ENCODE data around the gene CAPZB.

Gene CAPZB

DNA sequence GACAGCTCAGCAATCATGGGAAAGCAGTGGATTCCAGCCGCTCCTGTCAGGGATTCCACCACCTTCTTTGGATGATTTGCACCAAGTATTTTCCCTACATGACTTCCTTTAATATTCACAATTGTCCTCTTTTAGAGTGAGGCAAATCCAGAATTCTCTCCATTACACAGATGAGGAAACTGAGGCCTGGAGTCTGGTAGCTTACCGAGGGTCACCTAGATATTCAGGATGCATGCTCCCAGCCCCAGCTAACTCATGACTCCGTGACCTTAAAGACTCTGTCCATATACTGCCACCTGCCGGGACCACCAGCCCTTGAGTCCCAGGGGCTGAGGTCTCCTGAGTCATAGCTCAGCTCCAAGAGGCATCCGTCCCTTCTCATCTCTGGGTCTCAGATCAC is 80.6 kb downstream of the CAPZB start:
- no peak for DNase-seq

DNA sequence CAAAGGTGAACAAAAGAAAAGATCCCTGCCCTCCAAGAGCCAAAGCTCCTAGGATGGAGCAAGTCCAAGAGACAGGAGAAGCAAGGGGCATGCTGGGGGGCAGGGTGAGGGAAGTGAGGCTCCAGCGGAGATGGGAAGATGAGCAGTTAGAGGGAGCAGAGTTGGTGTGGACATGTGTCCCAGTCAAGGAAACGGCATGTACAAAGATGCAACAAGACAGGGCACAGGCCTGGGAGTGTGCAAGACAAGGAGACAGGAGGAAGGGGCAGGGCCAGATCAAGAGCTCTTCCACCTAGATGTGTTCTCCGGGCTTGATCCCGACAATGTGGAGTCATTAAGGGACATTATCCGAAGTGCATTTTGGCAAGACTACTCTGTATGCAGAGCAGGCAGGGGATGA is 82.1 kb downstream of the CAPZB start:
- no peak for DNase-seq

DNA sequence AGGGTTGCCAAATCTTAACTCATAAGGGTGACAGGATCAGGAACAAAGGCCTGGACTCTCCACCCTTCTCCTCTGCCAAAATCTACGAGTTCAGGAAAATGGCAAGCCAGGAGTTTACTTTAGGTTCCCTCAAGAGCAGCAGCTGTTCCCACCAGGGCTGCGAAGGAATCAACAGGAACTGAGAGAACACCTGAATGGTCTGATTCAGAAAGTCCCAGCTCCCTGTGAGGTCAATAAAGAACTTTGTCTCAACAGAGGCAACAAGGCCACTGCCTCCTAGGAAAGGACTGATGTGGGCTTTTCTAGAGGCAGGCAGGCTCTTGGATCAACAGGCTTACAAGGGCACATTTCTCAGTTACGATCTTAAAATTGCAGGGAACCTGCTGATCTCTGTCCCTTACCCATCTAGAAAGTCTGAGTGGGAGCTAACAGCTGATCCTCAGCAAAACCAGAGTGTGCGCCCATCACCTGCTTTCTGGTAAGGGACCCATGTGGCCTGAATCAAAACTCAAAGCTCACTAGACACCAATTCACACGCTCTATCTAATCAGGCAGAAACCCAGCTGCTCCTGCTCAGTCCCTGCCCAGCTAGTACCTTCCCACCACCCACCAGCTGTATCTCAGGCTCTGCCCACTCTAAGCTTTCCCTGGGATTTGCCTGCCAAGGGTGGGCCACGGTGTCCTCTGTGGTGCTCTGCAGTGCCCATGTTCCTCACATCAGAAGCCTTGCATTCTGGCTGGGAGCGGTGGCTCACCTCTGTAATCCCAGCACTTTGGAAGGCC is 83.1 kb downstream of the CAPZB start:
- no peak for DNase-seq

DNA sequence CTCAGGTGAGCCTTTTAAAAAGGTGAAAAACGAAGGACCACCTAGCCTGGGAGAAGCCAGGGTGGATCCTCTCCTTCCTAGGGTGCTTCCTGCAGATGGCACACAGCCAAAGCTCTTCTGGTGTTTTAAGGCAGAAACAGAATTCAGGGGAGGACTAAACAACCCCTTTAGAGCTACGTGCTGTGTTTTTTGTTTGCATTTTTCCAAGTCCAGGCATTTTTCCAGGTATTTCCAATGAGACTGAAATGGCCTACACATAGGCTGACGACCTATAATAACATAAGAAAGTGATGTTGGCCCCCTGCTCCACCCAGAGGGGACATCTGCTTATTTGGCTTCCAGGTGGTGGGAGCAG is 83.8 kb downstream of the CAPZB start:
- peak; percentile 39 for DNase-seq

DNA sequence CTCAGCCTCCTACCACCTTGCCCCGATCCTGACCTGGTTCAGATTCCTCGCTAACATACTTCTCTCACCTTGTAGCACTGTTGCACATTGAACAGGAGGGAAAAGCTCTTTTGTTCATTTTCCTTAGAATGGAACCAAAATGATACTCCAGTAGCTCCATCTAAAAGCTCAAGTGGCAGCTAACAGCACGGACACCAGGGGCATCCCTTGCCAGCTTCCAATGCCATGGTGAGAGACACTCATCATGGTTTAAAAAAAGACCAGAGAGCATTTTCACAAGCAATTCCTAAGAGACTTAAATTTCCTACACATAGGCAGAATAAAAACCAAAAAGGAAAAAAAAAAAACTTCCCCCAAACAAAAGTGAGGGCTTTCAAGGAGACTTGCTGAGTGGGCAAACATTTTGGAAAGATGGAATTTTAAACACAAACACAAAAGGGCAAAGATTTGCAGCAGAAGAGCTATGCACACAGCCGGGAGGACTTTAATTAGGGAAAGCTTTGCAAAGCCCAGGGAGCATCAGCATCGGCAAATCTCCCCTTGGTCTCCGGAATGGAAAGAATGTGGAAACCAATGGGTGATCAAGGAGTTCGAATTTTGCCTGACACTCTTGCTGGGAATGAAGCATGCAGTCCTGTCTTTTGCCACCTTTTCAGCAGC is 84.3 kb downstream of the CAPZB start:
- no peak for DNase-seq

DNA sequence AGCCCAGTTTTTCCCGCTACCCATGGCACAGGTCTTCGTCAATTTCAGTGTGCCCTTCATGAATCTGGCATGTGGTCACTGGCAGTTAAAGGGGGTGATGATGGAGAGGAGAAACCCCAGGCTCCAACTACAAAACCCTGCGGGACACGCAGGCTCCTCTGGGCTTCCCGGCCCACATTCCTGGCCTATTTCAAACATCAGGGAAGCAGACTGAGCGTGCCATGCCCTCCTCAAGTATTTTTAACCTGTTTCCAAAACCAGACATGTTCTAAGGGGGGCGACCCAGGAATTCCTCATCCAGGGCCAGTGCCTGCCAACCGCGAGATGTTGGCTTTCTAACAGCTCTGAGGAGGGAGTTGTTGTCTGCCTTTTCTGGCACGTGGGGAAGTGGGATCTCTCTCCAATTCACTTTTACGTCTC is 85.1 kb downstream of the CAPZB start:
- no peak for DNase-seq

DNA sequence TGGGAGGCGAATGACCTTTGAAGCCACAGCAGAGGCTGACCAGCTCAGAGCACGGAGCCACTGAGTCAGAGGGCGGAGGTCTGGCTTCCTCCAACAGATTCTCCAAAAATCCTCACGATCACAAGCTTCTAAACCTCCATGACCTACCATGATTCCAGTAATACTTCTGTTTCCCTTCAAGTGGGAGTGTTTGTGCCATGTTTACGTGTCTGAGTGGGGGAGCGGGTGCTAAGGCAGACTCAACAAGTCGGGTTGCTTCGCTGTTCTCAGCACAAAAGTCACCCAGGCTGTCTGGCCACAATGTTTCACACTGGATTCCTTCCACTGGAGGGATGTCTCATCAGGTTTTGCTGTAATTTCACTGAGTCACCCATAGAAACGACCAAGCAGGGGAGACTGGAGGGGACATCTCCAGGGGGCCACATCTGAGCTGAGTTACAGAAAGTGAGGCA is 87.0 kb downstream of the CAPZB start:
- no peak for DNase-seq

DNA sequence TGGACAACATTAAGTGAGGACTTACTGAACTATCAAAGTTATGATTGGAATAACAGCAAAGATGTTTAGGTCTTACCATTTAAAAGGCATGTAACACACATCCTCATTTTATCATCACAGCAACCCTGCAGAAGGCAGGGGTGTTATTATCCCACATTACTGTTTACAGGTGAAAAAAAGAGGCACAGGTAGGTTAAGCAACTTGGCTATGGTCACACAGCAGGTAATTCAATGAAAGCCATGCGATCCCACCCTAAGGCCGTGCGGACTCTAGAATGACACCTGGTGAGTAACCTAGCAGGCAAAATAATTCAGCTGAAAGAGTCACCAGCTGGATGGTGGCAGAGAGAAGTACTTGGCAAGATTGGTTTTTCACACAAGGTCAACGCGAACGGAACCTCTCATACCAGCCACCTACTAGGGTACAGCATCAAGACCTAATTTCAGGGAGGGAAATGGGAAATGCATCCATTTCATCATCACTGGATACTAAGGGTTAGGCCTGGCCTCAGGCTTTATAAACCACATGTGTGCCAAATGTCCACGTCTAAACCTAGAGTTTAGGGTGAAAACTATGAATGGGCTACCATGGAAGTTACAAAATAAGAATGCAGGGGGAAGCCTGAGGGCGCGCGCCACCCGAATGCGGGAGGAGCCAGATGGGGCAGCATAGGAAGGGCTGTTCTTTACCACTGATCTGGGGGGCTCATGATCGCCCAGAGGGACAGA is 88.0 kb downstream of the CAPZB start:
- DNase-seq, result no peak

DNA sequence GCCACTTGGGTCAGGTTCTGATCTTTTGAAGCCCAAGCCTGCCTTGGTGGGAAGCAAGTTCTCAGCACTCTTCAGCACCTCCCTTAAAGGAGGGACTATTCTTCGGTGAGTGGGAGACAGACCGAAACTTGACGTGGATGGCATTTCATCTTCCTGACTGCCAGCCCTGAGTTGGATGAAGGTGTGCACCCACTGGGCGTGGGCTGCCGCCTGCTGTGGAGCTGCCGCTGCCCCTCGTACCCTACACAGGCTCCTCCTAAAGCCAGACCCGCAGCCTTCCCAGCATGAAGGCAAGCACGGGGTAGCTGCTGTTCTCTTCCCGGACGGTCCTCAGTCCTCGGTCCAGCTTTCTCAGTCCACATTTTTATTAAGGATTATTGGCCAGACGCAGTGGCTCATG is 89.1 kb downstream of the CAPZB start:
- no peak for DNase-seq

DNA sequence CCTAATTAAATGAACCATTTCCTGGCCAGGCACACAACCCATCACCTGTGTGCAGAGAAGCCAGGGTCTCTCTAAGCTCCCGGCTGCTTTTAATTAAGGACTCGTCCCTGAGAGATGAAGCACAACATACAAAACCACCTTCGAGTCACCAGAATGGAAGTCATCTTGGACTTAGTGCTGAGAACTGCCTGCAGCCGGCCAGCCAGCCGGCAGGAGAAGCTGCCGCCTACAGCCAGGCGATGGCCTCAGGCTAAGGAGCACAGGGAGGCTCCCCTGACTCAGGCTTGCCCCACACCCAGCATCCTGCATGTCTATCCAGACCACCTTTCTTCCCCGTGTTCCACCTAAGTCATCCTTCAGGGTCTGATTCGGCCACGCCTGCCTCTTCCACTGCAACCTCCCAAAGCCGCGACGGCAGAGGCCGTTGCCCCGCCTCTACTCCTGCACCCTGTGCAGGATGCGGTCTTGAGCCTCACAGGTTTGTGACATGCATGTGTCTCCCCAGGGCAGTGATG is 89.6 kb downstream of the CAPZB start:
- no peak for DNase-seq

DNA sequence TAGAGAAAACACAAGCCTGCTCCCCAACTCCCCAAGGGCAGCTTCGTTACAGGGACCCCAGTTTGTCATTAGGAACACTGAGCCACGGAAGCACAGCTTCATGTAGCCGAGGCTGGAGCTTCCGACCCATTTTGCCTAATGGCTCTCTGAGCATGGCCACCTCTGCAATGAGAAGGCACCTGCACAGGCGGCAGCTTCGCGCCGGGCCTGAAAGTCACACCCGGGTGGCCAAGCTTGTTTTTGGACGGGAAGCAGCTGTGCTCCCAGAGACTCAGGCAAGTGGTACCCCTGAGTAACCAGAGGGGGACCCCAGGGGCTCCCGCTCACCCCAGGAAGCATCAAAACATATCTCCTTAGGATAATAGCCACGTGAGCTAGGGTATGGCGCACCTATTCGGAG is 92.3 kb downstream of the CAPZB start:
- no peak for DNase-seq

DNA sequence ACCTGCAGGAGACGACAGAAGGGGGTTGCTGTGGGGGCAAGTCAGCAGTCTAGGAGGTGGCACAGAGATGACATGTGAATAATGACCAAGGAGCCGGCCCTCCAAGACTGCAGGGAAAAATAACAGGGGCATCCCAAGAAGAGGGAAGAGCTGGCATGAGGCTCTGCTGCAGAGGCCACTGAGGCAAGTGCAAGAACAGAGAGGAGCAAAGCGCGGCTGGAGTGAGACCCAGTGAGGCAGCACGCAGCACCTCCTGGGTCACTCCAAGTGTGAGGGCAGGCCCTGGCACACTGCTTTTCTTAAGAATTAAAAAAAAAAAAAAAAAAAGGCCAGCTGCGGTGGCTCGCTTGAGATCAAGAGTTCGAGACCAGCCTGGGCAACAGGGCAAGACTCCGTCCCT is 93.1 kb downstream of the CAPZB start:
- no peak for DNase-seq

DNA sequence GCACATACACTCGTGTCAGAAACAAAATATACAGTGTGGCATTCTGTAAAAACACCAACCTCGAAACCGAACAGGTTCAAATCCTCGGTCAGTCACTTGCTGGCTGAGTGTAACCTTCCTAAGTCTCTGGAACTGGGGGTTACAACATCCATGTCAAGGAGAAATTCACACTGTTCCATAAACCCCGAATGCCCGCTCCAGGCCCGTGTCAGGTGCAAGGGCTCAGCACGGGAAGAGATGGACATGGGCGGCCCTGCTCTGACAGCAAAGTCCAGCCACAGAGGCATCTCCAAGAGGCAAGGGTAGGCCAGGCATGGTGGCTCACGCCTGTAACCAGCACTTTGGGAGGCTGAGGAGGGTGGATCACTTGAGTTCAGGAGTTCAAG is 93.8 kb downstream of the CAPZB start:
- no peak for DNase-seq

DNA sequence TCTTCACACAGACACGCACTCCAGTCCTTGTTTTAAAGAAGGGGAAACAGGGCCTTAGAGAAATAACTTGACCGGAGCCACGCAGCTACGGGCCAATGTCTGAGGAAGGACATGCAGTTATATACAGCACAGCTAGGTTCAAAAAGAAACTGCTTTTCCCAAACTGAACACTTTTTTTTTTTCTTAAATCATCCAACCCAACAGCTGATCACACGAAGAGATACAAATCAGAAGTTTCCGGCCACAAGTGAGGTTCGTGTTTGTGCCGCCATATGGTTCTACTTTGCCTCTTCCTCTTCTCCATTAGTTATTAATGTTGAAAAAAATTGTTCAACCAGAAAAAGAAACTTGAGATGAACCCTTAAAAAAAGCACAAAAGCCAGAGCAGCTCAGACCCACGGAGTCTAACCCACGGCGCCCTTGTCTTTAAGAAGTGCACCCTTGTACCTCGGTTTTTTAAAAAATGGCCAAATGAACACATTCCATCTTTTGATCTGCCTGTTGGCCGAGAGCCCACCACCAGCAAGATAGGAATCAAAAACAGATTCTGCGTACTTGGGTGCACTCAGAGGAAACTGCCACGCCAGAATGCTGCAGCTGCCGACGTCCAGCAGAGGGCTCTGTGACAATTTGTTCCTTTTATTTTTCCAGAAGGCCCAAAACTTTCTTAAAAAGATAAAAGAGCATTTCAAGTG is 94.3 kb downstream of the CAPZB start:
- peak; percentile 9 for DNase-seq

DNA sequence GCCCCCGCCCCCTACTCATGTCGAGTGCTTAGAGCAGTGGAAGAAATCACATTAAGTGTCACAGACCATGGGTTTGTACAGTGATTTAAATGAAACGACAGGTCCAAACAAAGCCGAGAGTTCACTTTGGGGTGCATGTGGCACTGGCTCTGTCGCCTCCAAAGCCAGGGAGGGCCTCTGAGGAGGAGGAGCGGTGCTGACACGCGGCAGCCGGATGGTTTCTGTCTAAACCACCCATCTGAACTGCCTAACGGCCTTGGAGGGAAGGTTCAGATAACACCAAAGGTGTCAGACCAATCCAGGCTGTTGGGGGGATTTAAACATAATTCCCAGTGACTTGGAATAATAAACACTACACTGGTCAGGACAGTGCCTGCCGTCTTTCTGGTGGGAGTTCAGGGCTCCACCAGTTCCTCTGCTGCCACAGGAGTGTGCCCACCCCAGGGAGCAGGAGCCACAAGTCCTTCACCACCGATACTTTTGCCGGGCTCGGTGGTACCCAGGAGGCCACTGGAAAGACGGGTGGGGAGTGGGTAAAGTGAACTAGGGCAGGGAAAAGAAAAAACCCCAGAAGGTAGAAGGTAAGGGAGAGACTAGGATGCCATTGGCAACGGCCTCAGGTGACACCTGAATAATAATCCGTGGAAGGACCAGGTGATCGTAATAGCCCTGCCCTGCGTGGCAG is 95.0 kb downstream of the CAPZB start:
- DNase-seq, result no peak

DNA sequence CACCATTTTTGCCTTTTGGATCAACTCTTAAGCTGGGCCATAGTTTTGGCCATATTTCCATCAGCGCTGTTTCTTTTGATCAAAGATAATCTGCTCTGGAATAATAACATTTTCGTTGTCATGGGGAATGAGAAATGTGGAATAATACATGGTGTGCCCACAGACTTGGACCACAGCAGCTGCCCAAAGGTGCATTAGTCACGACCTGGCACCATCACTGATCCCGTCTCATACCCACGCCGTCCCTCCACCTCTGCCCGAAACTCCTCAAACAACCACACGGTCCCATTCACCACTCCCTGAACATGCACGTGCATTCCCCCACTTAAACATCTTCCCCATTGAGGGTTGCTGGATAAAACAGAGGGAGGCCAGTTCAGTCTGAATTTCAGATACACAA is 96.4 kb downstream of the CAPZB start:
- DNase-seq, result no peak

DNA sequence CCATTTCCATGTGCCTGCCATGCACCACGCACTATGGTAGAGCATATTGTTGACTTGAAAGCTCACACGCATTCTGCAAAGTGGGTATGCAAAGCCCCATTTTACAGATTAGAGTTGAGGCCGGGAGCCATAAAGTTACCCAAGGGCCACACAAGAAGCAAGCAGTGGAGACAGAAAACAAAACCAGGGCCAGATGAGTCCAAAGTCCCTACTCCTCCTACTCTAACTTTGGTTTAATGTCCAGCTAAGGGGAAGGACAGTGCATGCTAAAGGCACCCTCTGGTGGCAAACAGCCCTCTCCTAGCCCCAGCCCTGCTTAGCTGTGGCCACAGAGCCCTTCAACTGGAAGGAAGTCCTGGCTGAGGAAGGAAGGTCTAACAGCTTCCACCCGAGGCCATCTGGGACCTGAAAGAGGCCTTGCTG is 98.3 kb downstream of the CAPZB start:
- DNase-seq, result no peak

DNA sequence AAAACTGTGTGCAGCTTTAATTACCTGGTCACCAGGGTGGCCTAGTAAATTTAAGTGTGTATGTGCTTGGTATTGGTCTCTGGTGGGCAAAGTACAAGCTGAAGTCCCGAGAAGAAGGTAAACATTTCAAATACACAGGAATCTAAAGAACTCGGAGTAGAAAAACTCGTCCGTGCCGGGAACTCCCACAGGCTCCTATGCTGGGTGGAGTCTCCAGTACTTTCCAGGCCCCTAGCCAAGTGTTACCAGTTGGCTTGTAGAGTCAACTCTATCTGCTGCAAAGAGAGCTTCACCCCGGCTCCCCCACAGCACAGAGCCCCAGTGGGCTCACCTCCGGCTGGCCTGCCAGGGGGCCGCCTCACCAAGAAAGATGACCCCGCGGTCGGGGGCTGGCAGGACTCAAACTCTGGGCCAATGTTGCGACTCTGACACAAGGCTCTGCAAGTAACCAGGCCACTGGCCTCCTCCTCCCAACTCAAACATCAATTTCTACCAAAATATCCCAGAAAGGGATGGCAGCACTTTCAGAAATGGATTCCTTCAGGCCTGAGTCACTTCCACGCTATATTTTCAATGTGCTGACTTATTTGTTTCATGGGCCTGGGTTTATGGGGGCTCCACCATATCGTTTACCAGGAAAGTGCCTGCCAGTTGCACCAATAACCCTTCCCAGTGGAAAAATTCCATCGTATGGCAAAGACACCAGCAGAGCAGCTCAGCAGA is 99.3 kb downstream of the CAPZB start:
- no peak for DNase-seq

DNA sequence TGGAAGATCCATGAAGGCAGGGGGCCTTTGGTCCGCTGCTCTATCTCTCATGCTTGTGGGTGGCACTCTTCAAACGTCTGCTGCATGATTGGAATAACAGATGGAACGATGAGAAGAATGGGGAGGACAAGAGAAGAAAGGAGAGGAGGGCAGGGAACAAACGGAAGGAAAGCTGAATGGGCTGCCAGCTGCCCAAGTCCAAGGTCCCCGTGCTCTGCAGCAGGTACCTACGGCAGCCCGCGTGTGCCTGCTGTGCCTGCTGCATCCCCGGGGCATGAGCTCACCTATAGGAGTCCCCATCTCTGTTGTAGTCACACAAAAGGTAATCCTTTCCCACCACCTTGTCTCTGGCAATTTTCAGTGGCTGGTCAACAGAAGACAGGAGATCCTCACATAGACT is 100.1 kb downstream of the CAPZB start:
- no peak for DNase-seq

DNA sequence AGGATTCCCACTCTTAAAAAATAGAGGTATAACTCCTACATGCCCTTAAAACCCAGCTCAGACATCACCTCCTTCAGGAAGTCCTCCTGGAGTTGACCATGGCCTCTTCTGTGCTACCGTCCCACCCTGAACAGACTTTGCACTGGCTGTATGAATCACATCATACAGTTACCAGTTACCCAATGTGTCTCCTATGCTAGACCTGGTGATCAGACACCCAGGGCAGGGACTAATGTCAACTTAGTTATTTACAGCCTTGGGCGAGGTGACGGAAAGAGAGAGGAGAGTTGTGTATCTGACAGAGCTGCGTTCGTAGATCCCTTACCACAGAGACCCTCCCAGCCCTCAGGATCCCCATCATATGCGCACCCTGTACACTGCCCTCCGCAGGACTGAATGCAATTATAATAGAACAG is 100.6 kb downstream of the CAPZB start:
- no peak for DNase-seq

DNA sequence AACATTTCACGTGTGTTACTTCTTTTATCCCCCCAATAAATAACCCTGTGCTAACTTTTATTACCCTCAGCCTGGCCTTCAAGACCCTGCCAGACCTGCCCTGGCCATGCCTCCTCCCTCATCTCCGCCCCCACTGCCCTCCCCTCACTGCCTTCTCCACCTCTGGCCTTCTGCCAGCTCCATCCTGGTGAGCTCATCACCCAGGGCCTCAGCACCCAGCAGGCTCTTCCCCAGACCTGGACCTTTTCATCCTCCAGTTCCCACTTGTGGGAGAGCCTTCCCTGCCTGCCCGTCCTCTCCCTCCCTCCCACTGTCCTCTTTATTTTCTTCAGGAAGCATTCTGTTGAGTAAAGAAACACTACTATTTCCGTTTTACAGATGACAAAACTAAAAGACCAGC is 101.2 kb downstream of the CAPZB start:
- peak; percentile 63 for DNase-seq

DNA sequence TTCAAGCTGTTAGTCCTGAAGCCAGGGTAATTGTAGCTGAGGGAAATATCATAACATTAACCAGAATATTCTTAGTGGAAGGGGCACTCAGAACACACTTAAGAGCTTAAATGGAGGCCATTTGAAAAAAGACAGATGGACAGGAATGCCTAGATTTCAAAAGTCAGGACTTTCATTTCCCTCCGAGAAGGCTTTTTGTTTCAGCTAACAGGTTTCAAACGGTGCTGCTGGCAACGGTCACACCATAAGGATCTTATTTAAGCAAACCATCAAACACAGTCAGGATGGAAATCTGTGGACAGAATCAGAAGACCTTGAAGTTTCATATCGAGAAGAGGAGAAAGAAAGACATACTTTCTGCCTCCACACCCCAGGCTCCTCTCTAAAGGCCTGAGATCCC is 103.1 kb downstream of the CAPZB start:
- no peak for DNase-seq
